AG09319 (cell line): ENCODE results near the gene HMGN2.

Experiments used
- DNase-seq: peaks from one replicate; pipeline ENCODE4 v3.0.0-alpha.2; 2010; ENCODE audit warnings: low read depth; ENCODE audit errors: extremely low read depth
- CTCF ChIP-seq: IDR thresholded peaks from 2 replicates; pipeline ENCODE4 v1.5.1; 2011; ENCODE audit warnings: low read depth, mild to moderate bottlenecking, inconsistent platforms, low read length, moderate library complexity

Gene HMGN2

GRCh38 chr1:26472320-26472900, at the start of gene HMGN2:
Gene HMGN2 (plus strand): TSS chr1:26472440. CDS start chr1:26472613, 173 bp downstream.
- DNase-seq: peak; percentile 63

GRCh38 chr1:26429721-26430120, 42.5 kb upstream of the HMGN2 start:
- DNase-seq: no peak

More at GRCh38 chr1:26472320-26472900, at the start of gene HMGN2:
- TF ChIP-seq CTCF: no peak

DNA sequence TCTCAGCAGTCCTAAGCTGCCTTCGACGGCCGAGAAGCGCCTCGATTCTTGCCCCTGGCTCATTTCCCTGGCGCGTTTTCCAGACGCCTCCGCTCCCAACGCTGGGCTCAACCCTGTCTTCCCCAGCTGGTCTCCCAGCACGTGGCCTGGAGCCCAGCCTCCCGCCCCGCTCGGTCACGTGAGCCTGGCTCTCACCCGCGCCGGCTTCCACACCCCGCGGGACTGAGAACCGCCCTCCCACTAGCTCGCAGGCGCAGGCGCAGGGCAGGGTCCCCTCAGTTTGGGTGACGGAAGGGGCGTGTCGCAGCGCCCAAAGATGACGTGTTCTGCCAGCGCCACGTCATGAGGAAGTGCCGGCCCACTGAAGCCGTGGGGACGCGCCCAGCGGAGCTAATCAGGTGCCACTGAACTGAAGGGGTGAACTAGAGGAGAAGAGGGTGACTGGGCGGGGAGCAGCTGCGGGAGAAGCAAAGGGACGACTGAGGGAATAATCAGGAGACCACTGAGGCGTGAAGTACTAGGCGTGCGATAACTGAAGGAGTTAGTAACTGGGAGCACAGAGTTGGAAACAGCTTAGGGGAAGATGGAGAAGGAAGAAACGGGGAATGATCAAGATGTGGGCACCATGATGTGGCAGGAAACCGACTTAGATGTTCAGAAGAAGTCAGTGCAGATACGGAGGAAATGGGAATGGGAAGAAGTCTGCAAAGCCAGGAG, 40.1 kb upstream of the HMGN2 start, which contains the start of gene DHDDS:
Gene DHDDS (plus strand): TSS at position 343 of the 717 bp plus-strand sequence. CDS start 625 bp downstream, outside the sequence.
- peak; percentile 94 for DNase-seq
- no peak for TF ChIP-seq CTCF

More at GRCh38 chr1:26429721-26430120, 42.5 kb upstream of the HMGN2 start:
- no peak for TF ChIP-seq CTCF

- no peak for DNase-seq
- TF ChIP-seq CTCF: no peak
Measured at GRCh38 chr1:26432793-26433192, 39.4 kb upstream of the HMGN2 start.

GRCh38 chr1:26434161-26434752, 38.0 kb upstream of the HMGN2 start:
- TF ChIP-seq CTCF: no peak
- no peak for DNase-seq

DNA sequence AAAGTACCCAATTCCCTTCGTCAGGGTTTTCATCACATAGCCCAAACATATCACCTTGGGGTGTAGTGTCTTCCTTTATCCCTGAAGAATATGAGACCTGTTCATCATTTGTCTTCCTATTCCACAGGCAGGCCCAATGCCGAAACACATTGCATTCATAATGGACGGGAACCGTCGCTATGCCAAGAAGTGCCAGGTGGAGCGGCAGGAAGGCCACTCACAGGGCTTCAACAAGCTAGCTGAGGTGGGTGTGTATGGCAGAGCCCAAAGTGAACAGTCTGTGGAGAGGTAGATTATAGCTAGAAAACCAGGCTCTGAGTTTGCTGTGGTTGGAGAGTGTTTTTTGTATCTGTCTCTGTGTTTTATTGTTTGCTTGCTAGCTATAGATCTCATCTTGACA, 34.2 kb upstream of the HMGN2 start:
- no peak for TF ChIP-seq CTCF
- no peak for DNase-seq

GRCh38 chr1:26440259-26440658, 32.0 kb upstream of the HMGN2 start:
- no peak for TF ChIP-seq CTCF
- no peak for DNase-seq
